ENCODE data around the gene C3orf80.
"Not testable (repeated sequence)": the region's sequence is repeated elsewhere in the genome, so short reads cannot be mapped to it uniquely, and the experiment has no call there.

Gene C3orf80

DNA sequence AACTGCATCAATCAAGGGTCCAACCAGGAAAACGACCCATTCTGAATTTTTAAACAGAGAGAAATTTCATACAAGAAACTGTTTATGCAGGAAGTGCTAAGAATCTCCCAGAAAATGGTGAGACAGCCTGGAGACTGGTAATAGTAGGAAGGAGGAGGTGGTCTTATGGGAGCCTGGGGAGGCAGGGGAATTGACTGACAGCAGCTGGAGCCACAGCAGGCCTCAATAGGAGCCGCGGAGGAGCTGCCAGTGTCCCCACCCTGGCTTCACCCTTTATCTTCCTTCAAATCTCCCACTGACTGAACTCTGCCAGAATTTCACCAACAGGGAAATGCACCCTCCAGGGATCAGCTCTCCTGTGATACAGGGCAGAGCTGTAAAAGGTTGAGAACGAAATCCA lies 7.5 kb upstream of the C3orf80 start:
- no peak for DNase-seq

DNA sequence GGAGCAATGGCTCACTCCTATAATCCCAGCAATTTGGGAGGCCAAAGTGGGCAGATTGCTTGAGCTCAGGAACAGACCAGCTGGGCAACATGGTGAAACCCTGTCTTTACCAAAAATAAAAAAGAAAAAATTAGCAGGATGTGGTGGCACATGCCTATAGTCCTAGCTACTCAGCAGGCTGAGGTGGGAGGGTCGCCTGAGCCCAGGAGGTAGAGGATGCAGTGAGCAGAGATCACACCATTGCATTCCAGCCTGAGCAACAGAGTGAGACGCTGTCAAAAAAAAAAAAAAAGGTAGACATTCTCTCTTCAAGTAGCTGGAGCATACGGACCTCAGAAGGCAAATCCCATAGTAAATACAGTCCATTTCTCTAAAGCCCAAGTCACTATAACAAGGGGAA lies 7.1 kb upstream of the C3orf80 start:
- no peak for DNase-seq

DNA sequence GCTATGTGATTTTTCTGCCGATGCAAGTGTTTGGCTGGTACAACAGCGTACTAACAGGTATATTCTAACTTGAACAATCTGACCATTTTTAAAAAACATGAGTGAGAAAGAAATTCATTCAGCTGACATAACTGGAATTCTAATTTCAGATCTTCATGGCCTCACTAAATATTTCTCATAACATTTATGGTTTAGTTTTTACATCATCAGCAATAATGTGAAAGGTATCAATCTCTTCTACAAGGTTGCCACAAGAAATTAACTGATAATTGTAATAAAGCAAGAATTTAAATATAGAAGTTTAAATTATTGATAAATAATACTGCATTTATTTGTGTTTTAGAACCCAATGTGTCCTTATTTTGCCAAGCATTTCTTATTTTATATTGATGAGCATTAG lies 5.2 kb upstream of the C3orf80 start:
- no peak for DNase-seq

DNA sequence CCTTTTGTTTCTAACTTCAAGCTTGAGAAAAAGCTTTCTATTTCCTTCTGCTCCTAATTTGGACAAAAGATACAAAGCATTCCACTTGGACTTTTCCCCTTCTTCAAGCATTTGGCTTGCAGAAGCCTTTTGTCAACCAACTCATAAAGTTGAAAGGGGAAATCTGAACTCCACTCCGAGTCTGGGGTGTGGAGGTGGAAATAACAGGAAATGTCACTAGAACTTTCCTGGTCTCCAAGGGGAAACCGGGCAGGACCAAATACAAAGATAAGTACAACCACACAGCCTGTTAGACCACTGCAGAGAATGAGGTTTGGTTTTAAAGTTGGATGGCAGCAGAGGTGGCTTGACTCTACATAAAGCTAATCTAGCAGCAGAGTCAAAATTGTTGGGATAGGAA lies 4.2 kb upstream of the C3orf80 start:
- no peak for DNase-seq

DNA sequence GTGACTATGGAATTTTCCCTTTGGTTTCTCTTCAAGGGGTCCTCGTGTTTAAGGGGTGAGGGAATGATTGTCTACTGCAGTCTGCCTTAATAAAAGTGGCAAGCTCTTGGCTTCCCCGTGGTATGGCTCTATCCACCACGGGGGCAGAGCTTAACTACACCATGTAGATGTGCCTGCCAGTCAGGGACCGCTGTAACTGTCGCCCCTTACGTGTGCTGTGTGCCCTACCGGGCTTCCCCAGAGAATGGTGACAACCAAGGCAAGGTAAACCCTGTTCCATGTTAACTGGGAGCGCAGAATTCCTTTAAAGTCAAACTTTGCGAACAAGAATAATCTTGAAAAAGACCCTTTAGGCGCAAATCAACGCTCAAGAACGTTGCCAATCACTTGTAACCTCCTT lies 966 bp upstream of the C3orf80 start:
- DNase-seq: no peak

DNA sequence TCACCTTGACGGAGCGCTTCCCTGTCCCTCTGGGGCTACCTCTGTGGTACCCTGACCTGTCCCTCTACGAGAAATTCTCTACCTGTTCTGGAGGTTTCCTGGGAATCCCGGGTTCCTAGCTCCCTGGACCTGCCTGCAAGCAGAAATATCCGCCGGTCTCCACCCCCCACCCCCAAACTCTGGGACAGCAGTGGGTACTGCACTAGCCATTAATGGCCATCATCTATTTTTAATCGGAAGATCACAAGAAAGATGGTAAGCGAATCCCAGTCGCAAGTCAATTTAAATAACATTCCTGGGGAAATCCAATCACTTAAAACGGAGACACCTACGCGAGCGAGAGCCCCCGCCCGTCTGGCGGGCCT lies 429 bp upstream of the C3orf80 start:
- no peak for DNase-seq

DNA sequence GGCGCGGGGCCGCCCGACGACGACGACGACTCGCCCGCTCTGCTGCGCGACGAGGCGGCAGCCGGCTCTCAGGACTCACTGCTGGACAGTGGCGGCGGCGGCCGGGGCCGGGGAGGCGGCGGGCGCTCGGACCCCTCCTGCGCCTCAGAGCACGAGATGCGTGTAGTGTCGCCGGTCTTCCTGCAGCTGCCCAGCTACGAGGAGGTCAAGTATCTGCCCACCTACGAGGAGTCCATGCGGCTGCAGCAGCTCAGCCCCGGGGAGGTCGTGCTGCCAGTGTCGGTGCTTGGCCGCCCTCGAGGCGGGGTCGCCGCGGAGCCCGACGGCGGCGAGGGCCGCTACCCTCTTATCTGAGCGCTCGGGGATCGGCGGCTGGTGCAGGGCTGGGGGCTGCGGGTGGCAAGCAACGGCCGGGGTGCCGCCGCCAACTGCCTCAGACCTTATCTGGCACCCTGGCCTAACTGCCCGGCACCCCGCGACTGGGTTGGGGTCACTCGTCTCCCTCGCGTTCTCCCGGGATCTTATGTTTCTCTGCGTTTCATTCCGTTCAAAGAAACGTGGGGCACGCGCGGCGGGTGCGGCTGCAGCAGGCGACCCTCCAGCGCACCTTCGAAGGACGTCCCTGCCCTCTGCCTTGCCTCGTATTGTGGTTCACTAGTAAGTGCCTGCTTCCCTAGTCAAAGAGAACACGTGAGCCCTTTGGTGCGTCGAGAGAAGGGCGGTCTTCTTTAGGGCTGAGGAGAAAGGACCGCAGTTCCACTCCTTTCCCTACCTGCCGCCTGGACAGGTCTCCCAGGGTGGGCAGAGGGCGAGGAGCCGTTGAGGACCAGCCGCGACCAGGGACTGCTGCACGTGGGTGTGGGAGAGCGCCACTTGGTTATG lies 1.0 kb downstream of the C3orf80 start:
- DNase-seq: peak; percentile 13

DNA sequence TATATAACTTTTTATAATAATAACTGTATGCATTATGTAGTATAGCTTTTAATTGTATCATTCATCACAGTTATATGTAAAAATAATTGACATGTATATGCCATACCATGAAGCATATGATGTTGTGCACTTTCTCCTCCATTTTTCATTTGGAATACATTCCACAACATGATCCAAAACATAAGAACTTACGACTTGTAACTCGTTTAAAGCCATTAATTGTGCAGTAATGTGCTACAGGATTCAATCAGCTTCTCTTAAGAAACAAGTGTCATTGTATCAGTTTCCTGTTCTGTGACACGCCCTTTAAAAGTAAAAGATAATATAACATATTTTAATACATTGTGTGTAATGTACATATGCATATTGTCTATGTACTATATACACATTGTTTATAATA lies 2.2 kb downstream of the C3orf80 start:
- no peak for DNase-seq

DNA sequence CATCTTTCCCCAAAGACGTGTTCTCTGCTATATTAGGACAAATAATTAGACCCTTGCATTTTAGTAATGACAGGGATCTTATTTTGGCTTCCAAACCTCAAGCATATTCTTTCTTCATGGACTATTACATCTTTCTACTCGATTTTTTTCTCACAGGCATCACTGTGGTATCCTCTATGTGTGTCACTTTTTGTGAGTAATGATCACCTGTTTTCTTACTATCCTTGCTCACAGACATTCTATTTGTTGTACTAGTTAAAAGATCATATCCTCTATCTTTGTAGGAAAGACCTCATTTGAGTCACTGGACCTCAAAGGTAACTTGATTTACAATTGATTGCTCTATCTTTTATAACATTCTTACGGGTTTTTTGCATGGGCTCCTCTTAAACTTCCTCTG lies 6.8 kb downstream of the C3orf80 start:
- DNase-seq: no peak

DNA sequence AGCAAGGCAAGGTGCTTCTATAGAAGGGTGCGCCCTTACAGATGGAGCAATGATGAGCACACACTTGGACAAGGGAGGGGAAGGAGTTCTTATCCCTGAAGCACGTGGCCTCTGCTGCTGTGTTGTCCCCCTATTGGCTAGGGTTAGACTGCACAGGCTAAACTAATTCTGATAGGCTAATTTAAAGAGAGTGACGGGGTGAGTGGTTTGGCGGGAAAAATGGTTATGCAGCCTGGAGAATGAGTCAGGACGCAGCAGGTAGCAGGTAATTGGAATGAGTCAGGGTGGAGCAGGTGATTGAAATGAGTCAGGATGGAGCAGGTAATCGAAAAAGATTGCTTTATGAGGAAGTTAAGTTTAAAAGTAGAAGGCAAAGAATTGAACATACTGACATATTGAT lies 15.5 kb downstream of the C3orf80 start:
- DNase-seq: not testable (repeated sequence)

DNA sequence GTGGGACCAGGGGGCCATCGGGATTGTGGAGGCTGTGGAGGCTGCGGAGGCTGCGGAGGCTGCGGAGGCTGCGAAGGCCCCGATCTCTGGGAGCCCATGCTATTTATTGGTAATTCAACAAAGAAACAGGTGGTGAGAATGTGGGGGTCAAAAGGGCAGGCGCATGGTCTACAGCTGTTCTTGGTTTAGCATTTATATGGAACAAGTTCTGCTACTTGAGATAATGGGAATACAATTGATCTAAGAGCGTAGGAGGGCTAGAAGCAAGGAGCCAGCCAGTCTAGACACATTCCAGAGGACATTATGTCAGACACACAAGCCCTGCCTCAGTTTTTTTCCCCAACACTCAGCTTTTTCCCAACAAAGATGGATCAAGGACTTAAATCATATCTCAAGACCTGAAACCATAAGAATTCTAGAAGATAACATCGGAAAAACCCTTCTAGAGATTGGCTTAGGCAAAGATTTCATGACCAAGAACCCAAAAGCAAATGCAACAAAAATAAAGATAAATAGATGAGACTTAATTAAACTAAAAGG lies 20.1 kb downstream of the C3orf80 start:
- no peak for DNase-seq

DNA sequence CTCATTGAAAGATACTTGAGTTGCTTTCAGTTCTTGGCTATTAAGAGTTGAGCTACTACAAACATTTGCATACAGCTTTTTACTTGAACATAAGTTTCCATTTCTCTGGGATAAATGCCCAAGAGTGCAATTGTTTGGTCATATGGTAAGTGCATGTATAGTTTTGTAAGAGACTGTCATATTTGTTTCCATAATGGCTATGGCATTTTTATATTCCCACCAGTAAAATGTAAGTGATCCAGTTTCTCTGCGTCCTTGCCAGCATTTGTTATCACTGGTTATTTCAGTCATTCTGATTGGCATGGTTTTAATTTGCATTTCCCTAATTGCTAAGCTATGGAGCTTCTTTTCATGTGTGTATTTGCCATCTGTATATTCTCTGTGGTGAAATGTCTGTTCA lies 22.5 kb downstream of the C3orf80 start:
- DNase-seq: no peak

DNA sequence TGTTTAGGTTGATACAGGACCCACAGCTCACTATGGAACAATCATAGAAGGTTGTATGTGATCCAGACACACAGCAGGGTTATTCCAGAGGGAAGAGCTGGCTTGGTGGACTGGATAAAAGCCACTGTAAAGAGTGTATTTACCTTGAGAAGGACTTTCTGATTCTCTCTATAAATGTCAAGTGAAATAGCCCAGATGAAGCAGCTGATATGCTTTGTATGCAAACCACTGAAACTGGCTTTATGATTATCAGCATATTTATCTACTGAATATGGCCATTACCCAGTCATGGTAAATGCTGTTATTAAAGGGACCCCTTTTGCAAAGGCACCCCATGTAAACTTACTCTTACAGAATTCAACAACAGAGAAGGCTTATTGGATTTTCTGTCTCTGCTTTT lies 28.1 kb downstream of the C3orf80 start:
- DNase-seq: no peak

DNA sequence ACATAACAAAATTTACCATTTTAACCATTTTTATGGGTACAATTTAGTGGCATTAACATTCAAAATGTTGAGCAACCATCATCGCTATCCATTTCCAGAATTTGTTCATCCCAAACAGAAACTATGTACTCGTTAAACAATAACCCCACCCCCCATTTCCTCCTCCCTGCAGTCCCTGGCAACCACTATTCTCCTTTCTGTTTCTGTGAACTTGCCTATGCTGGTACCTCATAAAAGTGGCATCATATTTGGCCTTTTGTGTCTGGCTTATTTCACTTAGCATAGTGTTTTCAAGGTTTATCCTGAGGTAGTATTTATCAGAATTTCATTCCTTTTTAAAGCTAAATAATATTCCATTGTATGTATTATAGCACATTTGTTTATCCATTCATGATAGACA lies 32.4 kb downstream of the C3orf80 start:
- DNase-seq: no peak

DNA sequence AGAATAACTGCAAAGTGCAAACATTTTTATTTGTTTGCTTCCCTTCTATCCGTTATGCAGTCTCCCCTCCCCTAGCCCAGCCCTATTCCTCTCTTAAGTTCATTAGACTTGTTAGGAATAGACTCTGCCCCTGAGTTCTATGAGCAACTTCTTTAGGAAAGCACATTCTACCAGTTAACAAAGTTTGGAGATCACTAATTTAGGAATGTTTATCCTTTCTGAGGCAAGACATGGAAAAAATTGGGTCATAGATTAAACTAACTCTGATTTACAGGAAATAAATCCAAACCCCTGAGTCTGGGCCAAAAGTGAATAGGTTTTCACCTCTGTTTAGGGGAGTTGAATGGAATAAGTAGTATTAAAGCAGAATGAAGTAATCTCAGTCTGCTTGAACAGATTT lies 34.4 kb downstream of the C3orf80 start:
- no peak for DNase-seq

DNA sequence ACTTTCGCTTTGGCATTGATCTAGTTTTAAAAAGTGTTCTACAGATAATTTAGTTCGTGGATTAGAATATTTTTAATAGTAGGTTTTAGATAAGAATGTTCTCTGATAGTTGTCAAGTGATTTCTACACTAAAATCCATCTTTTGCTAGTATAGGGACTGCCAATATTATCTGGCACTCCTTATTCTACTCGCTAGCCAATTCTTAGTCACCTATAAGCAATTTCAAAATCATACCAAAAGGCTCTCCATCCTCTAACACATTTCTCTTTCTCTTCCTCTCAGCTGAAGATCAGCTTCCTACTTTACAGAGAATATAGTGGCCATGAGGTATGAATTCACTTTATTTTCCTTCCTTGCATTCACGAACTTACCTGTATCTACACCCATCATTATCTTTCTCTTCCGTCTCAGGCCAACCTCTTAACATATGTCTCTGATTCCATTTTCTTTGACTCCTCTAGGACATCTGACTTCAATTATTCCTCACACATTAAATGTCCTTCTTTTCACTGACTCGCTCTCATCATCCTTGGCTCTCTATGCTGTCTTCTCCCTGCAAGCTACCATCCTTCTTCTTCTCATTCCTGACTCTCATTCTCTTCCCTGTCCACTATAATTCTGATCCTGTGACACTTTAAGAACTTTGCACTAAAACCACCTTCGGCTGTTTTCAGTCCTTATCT lies 35.5 kb downstream of the C3orf80 start:
- no peak for DNase-seq

DNA sequence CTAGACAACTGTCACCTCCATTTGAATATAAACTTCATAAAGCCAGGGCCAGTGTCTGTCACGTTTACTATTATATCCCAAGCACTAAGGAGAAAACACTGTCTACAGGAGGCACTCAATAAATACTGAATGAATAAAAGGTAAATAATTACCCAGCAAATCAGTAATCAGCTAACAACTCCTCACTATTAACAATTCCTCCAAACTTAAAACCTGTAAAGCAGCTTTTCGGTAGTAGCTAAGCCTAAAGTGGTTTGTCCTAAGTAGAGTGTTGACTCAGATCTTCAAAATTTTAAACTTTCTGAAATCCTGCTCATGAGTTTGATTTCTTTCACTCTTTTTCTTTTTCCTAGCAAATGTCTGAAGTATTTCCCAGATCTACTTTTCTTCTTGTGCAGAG lies 39.9 kb downstream of the C3orf80 start:
- DNase-seq: no peak

All from NCI-H510A (cell line).